Nephron progenitor cell (in vitro differentiated cells): ENCODE results near the gene SSBP4.

Experiments used
- DNase-seq: peaks from one replicate; pipeline ENCODE4 v3.0.0; 2021
- H3K27ac Mint-ChIP-seq: 2 replicates; pipeline ENCODE4 v1.8.0; 2021; ENCODE audit warnings: mild to moderate bottlenecking, moderate library complexity, mixed read lengths
- H3K27me3 Mint-ChIP-seq: 2 replicates; pipeline ENCODE4 v1.8.0; 2021; ENCODE audit warnings: mild to moderate bottlenecking, low read depth, mixed read lengths; ENCODE audit not compliant: poor library complexity
- H3K36me3 Mint-ChIP-seq: 2 replicates; pipeline ENCODE4 v1.8.0; 2021; ENCODE audit warnings: low read depth, mixed read lengths
- H3K4me1 Mint-ChIP-seq: 2 replicates; pipeline ENCODE4 v1.8.0; 2021; ENCODE audit warnings: mixed read lengths
- H3K4me3 Mint-ChIP-seq: 2 replicates; pipeline ENCODE4 v1.8.0; 2021; ENCODE audit warnings: mild to moderate bottlenecking, moderate library complexity, mixed read lengths
- H3K9me3 Mint-ChIP-seq: 2 replicates; pipeline ENCODE4 v1.8.0; 2021; ENCODE audit warnings: mild to moderate bottlenecking, moderate library complexity, mixed read lengths
- CTCF ChIP-seq: fragments of 200-600 bp; sonication (generic); IDR thresholded peaks from 2 replicates; pipeline ENCODE4 v1.5.0; 2021; ENCODE audit warnings: antibody characterized with exemption

SSBP4 gene

GRCh38 chr19:18437491-18438330 is 18.5 kb downstream of the SSBP4 start, which contains the start of gene ISYNA1:
Gene ISYNA1, minus strand, starts transcription at chr19:18438133. Its CDS starts 154 bp downstream, at chr19:18437979.
- peak within 1 kb of the TSS; percentile 94 for H3K27ac Mint-ChIP-seq
- DNase-seq, result peak; percentile 74
- peaks cover 8% of the 10 kb centered on the region for H3K27me3 Mint-ChIP-seq
- H3K4me3 Mint-ChIP-seq, result peak within 1 kb of the TSS; percentile 80
- H3K4me1 Mint-ChIP-seq, result peaks cover 56% of the 10 kb centered on the region
- H3K36me3 Mint-ChIP-seq, result peaks cover 15% of the 10 kb centered on the region
- TF ChIP-seq CTCF, result no peak
- no peaks in the 10 kb centered on the region for H3K9me3 Mint-ChIP-seq

- H3K4me3 Mint-ChIP-seq, result peak overlapping the region; percentile 66
- peaks cover 17% of the 10 kb centered on the region for H3K36me3 Mint-ChIP-seq
- peak; percentile 58 for DNase-seq
- peak overlapping the region; percentile 94 for H3K27ac Mint-ChIP-seq
- peaks cover 8% of the 10 kb centered on the region for H3K27me3 Mint-ChIP-seq
- no peak for TF ChIP-seq CTCF
- peaks cover 63% of the 10 kb centered on the region for H3K4me1 Mint-ChIP-seq
- no peaks in the 10 kb centered on the region for H3K9me3 Mint-ChIP-seq
Observed at GRCh38 chr19:18438331-18439024, 19.3 kb downstream of the SSBP4 start.

- Mint-ChIP-seq H3K36me3 (peaks cover 17% of the 10 kb centered on the region), H3K4me1 (peaks cover 62% of the 10 kb centered on the region), H3K4me3 (peak overlapping the region; percentile 66), H3K27ac (peak overlapping the region; percentile 94), H3K9me3 (no peaks in the 10 kb centered on the region), H3K27me3 (peaks cover 8% of the 10 kb centered on the region)
- no peak for DNase-seq
- TF ChIP-seq CTCF, result no peak
Observed at GRCh38 chr19:18439025-18439909, 20.1 kb downstream of the SSBP4 start.

- peak overlapping the region; percentile 66 for H3K4me3 Mint-ChIP-seq
- H3K27me3 Mint-ChIP-seq, result peaks cover 4% of the 10 kb centered on the region
- H3K36me3 Mint-ChIP-seq, result peaks cover 13% of the 10 kb centered on the region
- peak overlapping the region; percentile 94 for H3K27ac Mint-ChIP-seq
- DNase-seq, result no peak
- no peak for TF ChIP-seq CTCF
- H3K4me1 Mint-ChIP-seq, result peaks cover 56% of the 10 kb centered on the region
- H3K9me3 Mint-ChIP-seq, result no peaks in the 10 kb centered on the region
Observed at GRCh38 chr19:18439910-18440237, 20.7 kb downstream of the SSBP4 start.

GRCh38 chr19:18440415-18440877 is 21.2 kb downstream of the SSBP4 start:
- no peak for TF ChIP-seq CTCF
- Mint-ChIP-seq H3K4me3 (no peak overlapping the region), H3K27me3 (peaks cover 4% of the 10 kb centered on the region), H3K9me3 (no peaks in the 10 kb centered on the region), H3K27ac (peak overlapping the region; percentile 69), H3K36me3 (peaks cover 13% of the 10 kb centered on the region), H3K4me1 (peaks cover 55% of the 10 kb centered on the region)
- no peak for DNase-seq
